GM19438 (cell line): Measurements from ENCODE around the gene RAI14.

ENCODE experiments used
- ATAC-seq: cut with Tn5 transposase; IDR thresholded peaks from one replicate; pipeline ENCODE4 v1.9.1; 2021; ENCODE audit warnings: low read depth; ENCODE audit not compliant: unreplicated experiment

Gene RAI14

DNA sequence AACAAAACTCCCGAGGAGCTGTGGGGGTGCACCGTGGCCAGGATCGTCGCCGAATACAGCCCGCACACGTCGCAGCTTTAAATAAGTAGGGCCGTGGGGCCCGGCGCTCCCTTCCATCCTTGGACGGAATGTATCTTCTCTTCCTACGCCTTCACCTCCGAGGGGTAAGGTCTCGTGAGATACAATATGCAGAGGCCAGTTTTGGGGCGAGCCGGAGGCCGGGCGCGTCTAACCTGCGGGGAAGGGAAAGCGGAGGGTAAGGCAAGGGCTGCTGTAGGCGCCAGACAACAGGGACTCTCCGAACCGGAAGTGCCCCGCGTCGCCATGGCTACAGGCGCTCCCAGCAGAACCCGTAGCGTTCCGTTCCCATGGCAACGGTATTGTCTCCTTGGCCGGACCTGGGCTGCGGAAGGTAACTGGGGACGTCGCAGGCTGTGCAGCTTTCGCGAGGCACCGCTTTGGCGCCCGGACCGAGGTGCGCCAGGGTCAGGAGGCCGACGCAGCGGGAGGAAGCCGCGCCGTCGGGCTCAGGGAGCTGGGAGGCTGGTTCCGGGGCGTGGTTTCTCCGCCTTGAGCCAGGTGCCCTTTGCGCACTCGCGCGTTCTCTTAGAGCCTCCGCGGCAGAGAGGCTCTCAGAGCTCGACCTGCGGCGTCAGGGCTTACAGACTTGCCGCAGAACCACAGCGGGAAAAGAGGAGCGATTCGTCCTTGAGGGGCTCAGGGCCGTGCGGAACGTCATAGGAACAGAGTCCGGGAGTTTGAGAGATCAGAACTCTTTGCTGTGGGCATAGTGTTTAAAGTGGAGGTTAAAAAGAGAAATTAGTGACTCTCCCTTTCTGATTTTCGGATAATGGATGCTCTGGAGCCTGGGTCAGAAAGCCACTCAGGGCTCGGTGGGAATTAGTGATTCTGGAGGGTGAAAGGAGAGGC is 182.9 kb downstream of the RAI14 start, which contains the start of gene TTC23L:
TTC23L (plus strand) TSS at position 380 of the 930 bp plus-strand sequence. CDS start 1,508 bp downstream, outside the sequence.
- peak; percentile 97 for ATAC-seq

DNA sequence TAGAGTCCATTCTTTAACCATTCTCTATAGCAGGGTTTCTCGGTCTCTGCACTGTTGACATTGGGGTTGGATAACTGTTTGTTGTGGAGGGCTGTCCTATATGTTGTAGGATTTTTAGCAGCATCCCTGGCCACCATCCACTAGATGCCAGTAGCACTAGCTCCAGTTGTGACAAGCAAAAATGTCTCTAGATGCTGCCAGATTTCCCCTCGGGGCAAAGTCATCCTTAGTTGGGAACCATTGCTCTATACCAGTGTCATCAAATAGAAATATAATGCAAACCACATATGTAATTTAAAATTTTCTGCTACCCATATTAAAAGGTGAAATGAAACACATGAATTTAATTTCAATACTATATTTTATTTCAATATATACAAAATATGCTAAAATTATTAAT is 185.7 kb downstream of the RAI14 start:
- no peak for ATAC-seq

DNA sequence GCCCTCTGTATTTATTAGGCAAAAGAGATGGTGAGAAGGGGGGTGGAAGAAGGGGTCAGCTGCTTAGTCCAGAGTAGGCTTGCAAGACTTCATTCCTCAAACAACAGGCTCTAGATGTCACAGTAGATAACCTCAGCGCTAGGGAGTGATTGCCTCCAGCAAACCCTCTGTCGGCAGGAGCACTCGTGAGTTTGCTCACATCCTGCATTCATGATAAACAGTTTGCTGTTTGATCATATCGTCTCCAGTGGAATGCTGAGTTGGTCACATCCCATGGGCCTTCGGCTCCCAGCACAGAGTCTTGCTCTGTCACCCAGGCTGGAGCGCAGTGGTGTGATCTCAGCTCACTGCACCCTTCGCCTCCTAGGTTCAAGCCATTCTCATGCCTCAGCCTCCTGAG is 186.4 kb downstream of the RAI14 start:
- no peak for ATAC-seq

DNA sequence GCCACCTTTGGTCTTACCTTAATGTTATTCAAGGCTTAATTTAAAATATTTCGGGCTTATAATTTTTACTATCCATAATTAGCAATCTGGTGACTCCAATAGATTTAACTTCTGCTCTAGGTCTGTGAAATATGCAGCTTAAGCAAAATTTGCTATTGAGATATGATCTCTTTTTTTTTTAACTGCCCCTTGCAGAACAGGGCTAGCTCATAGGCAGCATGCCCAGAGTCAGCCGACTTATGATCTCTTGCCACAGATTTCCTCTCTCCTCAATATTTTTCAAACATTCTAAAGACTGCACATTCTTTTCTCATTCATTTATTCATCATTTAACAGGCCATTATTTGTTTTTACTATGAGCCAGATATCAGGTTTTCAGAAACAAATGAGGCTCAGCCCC is 187.4 kb downstream of the RAI14 start:
- no peak for ATAC-seq

DNA sequence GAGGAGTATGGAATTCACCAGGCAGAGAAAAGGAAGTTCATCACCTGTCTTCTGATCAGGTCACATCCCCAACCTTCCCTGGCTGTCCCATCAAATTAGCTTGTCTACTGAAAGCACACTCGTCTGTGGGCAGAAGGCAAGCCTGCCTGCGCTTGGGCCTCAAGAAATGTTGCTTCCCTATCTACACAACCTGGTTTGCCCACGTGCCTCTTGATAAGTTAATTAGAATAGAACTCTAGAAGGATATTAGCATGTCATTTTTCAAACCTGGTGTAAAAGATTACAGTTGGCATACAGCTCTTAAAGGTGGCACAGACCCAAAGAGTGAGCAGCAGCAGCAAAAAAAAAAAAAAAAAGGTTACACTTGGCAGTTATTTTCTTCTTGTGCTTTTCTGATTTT is 188.0 kb downstream of the RAI14 start:
- no peak for ATAC-seq

DNA sequence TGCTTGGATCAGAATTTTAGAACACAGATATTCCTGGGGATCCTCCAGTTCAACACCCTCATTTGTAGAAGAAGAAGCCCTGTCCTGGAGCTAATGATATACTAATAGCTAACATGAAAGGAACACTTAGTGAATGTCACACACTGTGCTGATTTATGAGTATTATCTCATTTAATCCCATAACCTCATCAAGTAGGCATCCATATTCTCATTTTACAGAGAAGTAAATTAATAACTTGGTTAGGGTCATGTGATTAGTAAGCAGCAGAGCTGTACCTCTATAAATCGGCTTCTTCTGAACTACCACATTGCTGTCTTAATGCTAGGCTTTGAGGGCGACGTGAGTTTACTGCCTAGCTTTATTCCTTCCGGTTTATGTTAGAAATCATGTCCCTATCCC is 188.9 kb downstream of the RAI14 start:
- no peak for ATAC-seq

DNA sequence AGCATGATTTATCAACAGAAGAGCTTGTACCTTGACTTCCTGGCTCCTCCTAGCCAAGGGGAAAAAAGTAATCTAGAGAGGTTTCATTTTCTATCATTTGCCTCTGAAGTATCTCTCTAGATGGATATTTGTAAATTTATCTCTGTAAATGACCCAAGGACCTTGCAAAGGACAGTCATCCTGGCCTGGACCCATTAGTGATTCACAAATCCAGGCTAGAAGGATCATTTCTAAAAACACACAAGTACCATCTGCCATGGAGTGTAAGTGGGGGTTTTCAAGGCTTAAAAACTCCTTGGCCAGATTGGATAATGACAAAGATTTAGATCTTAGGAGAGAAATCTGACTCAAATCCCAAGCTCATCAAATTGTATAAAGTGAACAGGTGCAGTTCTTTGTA is 190.9 kb downstream of the RAI14 start:
- no peak for ATAC-seq

DNA sequence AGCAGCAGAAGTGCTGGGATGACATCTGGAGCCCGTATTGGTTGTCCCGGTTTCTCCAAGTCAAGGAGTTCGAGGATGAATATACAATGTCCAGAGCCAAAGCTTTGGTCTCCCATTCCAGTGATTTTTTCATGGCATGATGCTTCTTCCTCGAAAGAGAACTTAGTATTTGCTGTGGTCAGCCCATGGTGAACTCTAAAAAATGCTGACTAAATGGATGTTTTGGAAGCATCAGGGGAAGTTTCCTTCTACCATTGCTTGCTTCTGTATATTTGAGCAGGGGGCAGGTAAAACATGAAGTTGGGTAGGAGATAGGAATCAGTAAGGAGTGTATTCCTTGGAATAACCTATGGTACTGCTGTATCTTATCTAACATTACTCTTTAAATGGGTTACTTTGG is 191.4 kb downstream of the RAI14 start:
- ATAC-seq: no peak

DNA sequence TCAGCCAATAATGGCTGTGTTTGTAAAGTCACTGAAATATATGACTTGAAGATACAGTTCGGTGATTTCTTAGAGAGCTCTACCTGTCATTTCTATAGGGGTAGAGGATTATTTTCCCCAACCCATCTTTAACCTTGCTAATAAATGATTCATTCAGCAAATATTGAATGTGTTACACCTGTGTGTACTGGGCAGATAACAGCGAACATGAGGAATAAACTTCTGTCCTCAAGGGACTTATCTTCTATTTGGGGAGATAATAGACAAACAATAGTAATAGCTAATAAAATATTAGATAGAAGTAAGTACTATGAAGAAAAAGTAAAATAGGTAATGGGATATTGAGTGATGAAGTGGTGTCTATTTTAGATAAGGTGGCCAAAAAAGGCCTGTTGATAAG is 192.1 kb downstream of the RAI14 start:
- ATAC-seq: no peak

DNA sequence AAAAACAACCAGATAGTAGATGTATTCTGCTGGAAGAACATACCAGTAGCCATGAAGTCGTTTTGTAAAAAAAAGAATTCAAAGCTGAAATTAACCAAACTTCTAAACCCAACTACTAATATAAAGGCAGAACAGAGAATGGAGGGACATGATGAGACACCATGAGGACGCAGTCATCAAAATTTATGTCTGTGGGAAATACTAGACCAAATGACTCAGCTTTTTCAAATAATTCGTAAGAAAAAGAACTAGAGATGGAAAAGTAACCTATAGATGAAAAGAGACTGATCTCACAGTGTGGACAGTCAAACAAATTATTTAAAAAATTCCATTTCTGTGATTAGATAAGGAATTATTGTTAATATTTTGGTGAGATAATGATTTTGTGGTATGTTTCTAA is 193.1 kb downstream of the RAI14 start:
- ATAC-seq: no peak

DNA sequence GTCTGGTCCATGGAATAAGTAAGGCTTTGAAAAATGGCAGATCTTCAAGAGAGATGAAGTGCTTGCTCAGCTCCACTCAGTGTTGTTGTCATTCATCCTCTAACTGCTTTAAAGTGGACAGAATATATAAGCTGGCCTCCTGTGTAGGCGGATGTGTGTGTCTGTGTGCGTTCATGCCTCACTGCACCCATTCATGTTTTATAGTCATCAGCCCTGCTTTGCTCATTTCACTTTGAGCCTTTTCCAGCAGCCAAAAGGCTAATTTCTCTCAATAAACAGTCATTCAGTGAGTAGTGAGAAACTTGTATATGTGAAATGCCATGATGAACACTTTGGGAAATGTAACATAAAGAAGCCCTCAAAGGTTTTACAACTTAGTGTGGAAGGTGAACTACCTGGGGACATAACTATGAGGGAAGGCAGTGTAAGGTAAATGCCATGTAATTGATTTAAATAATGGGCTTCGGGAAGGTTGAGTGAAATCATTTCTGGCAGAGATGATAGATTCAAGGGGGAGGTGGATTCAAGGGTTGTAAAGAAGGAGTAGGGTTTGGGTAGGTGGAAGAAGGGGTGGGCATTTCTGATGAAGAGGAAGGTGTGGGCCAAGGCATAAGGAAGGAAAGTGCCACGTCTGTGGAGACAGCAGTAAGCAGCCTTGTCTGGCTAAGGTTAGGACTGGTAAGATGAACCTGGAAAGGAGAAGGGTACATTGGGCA is 198.5 kb downstream of the RAI14 start:
- ATAC-seq: peak; percentile 96

DNA sequence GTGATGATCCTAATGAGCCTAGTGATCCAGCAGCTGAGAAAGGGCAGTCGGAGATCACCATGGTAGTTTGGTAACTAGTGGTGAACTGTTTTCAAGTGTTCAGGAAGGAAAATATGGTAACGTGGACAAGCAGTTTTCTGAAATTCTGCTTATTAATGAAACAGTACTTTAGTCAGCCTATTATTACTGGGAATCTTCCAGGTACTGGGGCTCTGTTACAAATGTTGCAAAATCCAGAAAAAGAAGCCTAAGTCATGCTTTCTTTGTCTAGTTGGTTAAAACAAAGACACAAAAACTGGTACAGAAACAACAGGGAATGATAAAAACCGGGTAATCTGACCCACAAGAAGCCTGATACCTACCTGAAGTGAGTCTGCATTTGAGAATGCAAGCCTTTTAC is 201.0 kb downstream of the RAI14 start:
- ATAC-seq: no peak

DNA sequence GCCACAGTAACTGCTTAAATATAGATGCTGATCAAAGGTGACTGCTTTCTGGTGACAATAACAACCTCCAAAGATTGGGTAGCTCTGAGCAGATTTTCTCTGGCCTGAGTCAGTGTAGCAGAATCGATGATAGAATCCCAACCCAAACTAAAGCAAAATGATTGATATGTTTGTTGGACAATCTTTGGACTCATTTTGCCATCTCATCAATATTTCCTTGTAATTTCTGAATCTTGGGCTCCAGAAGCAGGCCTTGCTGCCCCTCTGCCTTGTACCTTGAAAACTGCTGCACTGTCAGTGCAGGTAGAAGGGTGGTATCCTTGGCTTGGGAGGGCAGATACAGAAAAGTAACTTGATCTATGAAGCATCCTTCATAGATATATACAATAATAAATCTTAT is 201.8 kb downstream of the RAI14 start:
- ATAC-seq: no peak

DNA sequence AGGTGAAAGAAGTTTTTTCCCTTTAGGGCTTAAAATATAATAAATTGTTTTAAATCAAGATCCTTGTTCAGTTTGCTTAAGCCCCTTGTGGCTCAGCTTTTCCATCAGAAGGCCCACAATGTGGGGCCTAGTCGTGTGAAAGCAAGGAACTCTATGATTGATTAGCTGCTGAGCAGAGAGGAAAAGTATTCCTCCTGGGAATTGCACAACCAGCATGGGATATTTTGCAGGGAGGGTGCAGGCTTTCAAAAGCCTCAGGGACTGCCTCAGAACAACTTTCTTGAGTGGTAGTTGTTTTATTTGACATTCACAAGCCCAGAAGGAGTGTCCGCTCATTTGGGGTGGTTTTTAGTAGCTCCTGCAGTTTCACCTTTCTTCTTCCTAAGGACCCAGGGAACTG is 202.7 kb downstream of the RAI14 start:
- ATAC-seq: no peak

DNA sequence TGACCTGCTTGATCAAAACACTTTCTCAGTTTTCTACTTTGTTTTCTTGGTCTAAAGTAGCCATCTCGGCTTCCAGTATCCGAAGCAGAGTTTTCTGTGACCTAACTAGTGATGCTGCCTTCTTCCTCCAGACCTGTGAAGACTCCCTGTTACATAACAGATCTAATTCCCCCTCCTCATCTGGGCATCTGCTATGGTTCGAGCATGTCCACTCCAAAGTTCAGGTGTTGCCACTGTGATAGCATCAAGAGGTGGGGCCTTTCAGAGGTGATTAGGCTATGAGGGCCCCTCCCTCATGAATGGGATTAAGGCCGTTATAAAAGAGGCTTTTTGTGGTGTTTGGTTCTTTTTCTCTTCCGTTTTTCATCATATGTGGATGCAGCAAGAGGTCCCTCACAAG is 203.1 kb downstream of the RAI14 start:
- no peak for ATAC-seq

DNA sequence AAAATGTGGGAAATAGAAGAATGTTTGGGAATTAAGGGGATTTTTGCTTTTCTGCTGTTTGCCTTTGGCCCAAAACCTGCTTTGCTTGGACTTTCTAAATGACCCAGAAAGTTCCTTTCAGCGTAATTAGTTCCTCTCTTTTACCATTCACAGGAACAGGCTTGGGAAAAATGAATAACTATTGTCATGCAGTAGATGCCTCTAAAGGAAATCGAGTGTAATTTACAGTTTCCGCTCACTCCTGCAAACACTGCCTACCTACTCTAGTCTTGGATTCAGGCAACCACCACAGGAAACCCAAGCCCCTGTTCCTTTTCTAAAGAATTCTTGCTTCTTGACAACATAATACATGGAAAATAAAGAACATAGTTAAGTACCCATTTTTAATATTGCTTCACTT is 207.8 kb downstream of the RAI14 start:
- no peak for ATAC-seq

DNA sequence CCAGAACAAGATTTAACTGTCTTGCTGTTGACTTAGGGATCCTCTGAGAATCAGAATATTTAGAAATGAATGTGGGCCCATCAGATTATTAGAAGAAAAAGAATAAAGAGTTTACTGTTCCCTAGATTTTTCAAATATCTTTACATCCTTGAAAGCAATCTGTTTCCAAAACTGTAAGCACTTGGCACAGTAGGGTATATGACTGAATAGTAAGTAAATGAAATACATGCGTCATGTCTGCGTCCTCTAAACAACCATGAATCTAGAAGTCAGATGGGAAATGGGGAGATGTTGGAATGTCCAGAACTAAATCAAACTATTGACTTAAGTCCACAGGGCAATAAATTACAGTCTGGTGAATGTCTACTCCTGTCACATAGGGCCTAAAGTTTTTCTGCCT is 209.0 kb downstream of the RAI14 start:
- ATAC-seq: no peak

DNA sequence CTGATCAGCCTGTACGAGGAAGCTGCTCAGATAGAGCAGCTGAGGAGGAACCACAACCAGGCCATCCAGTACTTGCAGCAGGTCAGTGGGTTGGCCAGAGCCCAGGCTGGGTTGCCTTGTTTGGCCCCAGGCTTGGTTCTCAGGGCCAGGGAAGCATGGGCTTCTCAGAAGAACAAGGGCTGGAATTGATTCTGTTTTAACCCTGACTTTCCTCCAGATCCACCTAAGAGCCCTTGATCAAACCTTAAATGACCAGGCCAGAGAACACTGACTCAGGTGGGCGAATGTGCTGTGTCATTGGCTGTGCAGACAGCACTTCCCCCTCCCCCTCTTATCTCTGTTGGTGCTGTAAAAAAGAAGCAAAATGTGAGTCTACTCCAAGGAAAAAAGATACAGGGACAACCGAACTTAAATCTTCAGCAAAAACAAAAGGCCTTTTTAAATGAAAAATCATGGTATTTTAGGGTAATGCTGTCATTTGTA is 210.9 kb downstream of the RAI14 start:
- ATAC-seq: no peak

DNA sequence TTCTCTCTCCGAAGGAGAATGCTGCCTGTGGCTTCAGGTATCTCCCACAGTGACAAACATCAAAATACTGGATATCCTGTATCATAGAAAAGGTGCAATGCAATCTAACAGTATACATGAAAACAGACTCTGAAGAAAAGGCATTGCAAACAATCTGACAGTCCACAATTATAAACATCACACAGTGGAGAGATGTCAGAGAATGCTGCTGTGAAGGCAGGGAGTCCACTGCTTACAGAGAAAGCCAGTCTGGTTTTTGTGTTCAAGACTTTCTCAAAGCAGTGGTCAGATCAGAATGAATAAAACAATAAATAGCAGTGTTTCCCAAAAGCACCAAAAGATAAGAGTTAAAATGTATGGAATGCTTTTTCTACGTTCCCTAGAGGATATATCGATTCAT is 211.5 kb downstream of the RAI14 start:
- ATAC-seq: no peak

DNA sequence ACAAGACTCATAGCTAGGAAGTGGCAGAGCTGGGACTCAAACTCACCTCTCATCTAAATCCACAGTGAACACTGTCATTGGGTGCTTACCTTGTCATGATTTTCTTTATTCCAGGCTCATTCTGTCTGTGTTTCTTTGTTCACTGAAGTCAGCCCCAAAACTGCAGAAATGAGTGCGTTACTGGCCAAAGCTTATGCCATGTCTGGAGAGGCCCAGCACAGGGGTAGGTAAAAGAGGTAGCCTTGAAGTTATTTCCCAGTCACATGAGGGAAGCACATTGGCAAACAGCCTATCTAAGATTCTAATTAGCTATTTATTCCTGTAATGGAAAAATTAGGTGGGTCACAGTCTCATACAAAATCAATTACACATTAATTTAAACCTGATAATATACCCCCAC is 212.7 kb downstream of the RAI14 start:
- ATAC-seq: no peak

DNA sequence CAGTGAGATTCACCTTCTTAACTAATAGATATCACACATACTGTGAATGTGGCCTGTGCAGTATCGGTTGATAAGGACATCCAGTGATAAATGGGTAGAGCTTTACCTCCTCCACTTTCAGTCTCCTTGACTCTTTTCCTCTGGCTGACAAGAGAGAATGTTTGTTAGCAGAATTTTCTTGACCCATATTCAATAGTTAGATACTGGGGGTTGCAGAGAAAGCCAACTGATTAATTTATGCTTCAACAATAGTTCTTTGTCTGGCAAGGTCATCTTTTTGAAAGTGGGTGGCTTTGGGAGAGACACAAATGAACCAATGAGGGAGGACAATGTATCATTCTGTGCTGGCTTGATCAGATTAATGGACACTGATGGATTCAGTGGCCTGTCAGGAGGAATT is 213.1 kb downstream of the RAI14 start:
- ATAC-seq: no peak

DNA sequence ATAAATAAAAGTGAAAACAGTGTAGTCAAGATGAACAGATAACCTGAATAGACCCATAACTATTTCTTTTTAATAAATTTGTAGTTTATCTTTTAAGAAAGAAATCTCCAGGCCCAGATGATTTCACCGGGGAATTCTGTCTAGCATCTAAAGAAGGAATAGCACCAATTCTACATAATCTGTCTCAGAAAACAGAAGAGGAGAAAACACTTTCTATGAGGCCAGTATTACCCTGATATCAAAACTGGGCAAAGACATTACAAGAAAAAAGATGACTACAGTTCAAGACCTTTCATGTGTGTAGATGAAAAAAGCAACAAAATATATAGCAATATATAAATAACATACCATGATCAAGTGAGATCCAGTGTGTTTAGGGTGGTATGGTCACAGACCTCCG is 214.3 kb downstream of the RAI14 start:
- no peak for ATAC-seq
